Calu3 (cell line): ENCODE data around the gene DNAJC15. TPM values are rescaled to one million over a fixed set of nuclear protein-coding genes. Genes with fewer than 3 reads are reported as not detected.

Experiments
- BruUV-seq: library from RNA; stranded (reverse); fragments of 400-500 nt; replicated peaks from 2 replicates; lab custom pipeline; 2021; lab: Mats Ljungman, UMichigan
- CTCF ChIA-PET: fragments of 300-600 bp; sonication (Branson Sonifier 250); formaldehyde crosslinking; loops from one replicate; lab custom pipeline; 2022; ENCODE audit warnings: antibody characterized with exemption; lab: Charles Lee
- DNase-seq: peaks from one replicate; pipeline ENCODE4 v3.0.0; 2022
- H3K27ac Mint-ChIP-seq: one replicate; pipeline ENCODE4 v1.8.0; 2022; ENCODE audit warnings: mixed read lengths; ENCODE audit not compliant: unreplicated experiment
- H3K27me3 Mint-ChIP-seq: one replicate; pipeline ENCODE4 v1.8.0; 2022; ENCODE audit warnings: mixed read lengths; ENCODE audit not compliant: unreplicated experiment
- H3K36me3 Mint-ChIP-seq: one replicate; pipeline ENCODE4 v1.8.0; 2022; ENCODE audit warnings: mild to moderate bottlenecking, moderate library complexity, mixed read lengths; ENCODE audit not compliant: insufficient read depth, unreplicated experiment
- H3K4me1 Mint-ChIP-seq: one replicate; pipeline ENCODE4 v1.8.0; 2022; ENCODE audit warnings: mild to moderate bottlenecking, low read depth, mixed read lengths; ENCODE audit not compliant: unreplicated experiment
- H3K4me3 Mint-ChIP-seq: one replicate; pipeline ENCODE4 v1.8.0; 2022; ENCODE audit warnings: mild to moderate bottlenecking, low read depth, moderate library complexity, mixed read lengths; ENCODE audit not compliant: unreplicated experiment
- H3K9me3 Mint-ChIP-seq: one replicate; pipeline ENCODE4 v1.8.0; 2022; ENCODE audit warnings: low read depth, mixed read lengths; ENCODE audit not compliant: unreplicated experiment
- intact Hi-C: fragments of 100-400 bp; cut with micrococcal nuclease; formaldehyde crosslinking; loops from one replicate; pipeline ENCODE4 v1.10.0; 2022; ENCODE audit not compliant: unreplicated experiment
- total RNA-seq: library from RNA; stranded (reverse); gene quantifications from 2 replicates; pipeline ENCODE4 v1.2.3, GENCODE V29; 2022
- TF ChIP-seq, protein P1 (sequence below): fragments of 200-600 bp; IDR thresholded peaks from one replicate; pipeline ENCODE4 v1.8.0; 2022; ENCODE audit warnings: antibody characterized with exemption; ENCODE audit not compliant: unreplicated experiment

Gene DNAJC15
- total RNA-seq, 1 experiment from 2014 or later = 13.1 TPM

DNA sequence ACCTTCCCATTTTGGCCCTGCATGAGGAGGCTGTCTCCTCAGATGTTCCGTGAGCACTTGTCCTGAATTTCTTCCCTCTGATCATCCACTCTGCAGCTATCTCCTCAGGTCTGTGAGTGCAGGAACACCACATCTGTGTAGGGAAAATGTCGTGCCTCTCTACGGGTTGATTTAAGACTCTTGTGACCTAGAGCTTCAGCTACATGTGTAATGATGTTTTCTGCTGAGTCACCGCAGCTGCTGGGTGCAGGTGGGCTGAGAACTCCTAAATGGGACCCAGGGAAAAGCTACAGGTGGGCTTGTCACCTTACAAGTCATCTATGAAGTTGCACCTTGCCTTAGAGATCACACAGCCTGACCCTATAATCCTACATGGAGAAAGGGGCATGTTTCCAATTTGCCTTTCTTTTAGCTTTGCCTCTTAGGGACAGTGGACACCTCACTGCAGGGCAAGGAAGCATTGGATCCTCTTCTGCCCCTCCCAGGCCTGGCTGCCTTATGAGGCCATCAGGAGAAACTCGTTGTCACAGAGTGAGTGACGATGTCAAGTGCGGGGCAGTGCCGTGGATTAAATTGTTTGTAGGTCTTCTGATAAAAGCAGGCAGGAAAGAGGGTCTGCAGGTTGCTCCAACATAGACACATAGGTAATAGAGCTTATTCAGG is 122.3 kb downstream of the DNAJC15 start:
- no peaks in the 10 kb centered on the region for H3K36me3 Mint-ChIP-seq
- peaks cover 47% of the 10 kb centered on the region for H3K27me3 Mint-ChIP-seq
- H3K4me1 Mint-ChIP-seq = no peaks in the 10 kb centered on the region
- TF ChIP-seq, protein P1, sequence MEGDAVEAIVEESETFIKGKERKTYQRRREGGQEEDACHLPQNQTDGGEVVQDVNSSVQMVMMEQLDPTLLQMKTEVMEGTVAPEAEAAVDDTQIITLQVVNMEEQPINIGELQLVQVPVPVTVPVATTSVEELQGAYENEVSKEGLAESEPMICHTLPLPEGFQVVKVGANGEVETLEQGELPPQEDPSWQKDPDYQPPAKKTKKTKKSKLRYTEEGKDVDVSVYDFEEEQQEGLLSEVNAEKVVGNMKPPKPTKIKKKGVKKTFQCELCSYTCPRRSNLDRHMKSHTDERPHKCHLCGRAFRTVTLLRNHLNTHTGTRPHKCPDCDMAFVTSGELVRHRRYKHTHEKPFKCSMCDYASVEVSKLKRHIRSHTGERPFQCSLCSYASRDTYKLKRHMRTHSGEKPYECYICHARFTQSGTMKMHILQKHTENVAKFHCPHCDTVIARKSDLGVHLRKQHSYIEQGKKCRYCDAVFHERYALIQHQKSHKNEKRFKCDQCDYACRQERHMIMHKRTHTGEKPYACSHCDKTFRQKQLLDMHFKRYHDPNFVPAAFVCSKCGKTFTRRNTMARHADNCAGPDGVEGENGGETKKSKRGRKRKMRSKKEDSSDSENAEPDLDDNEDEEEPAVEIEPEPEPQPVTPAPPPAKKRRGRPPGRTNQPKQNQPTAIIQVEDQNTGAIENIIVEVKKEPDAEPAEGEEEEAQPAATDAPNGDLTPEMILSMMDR = no peak
- H3K4me3 Mint-ChIP-seq = no peak overlapping the region
- no peak for DNase-seq
- H3K9me3 Mint-ChIP-seq = no peaks in the 10 kb centered on the region
- intact Hi-C loops = no loop called here
- CTCF ChIA-PET = no interaction called here
- H3K27ac Mint-ChIP-seq = no peak overlapping the region
- BruUV-seq = no TSS peak

DNA sequence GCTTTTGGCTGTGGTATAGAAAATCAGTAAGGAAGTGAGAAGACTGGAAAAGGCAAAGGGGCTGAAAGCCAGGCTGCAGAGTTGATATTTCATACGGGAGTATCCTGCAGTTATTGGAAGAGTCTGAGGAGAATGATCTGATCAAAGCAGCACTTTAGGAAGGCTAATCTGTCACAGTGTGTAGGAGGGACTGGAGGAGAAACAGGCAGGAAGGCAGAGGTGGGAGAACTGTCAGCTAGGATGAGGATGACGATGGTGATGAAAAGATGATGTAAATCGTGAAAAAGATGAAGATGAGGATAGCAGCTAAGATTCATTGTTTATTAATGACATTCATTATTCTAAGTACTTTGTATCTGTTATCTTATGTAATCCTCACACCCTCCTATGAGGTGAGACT is 123.0 kb downstream of the DNAJC15 start:
- H3K4me1 Mint-ChIP-seq = no peaks in the 10 kb centered on the region
- TF ChIP-seq, protein P1 = no peak
- no peak overlapping the region for H3K27ac Mint-ChIP-seq
- CTCF ChIA-PET = no interaction called here
- DNase-seq = no peak
- H3K4me3 Mint-ChIP-seq = no peak overlapping the region
- BruUV-seq = no TSS peak
- intact Hi-C loops = no loop called here
- no peaks in the 10 kb centered on the region for H3K9me3 Mint-ChIP-seq
- H3K36me3 Mint-ChIP-seq = no peaks in the 10 kb centered on the region
- peaks cover 39% of the 10 kb centered on the region for H3K27me3 Mint-ChIP-seq

DNA sequence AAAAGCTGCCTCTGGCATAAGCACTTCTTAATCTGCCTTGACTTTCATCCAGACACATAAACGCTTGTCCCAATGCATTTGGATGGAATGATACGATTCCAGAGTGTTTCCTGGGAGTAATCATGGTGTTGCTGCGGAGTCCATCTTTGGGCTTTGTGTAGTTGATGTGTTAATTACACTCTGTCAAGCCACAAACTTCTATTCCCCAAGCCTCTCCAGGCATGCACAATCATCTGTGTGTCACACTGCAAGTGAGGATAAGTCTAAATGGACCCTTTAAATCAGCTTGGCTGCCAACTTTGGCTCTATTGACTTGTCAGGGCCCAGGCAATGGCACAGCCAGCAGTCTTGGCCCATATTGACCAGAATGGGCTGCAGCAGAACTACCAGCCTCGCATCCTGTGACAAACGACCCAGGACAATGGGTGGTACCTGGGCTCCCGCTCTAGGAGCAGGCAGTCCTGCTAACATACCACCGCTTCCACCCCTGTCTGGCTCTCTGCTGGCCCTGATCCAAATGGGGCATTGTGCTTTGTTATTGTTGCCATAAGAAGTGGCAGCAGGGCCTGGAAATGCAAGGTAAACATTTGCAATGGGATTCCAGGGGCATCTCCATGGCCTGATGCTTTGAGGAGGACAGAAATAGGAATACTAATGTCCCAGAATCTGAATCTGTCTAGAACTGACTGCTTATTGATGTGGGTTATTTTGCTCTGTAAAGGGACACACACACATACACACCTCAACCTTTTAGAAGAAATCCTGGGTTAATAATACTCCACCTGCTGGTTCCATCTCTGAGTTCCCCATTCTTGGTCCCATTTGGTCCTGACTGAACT is 127.2 kb downstream of the DNAJC15 start:
- peaks cover 17% of the 10 kb centered on the region for H3K27me3 Mint-ChIP-seq
- no peaks in the 10 kb centered on the region for H3K36me3 Mint-ChIP-seq
- no peak overlapping the region for H3K4me3 Mint-ChIP-seq
- H3K9me3 Mint-ChIP-seq = no peaks in the 10 kb centered on the region
- TF ChIP-seq, protein P1 = no peak
- peaks cover 13% of the 10 kb centered on the region for H3K4me1 Mint-ChIP-seq
- no TSS peak for BruUV-seq
- H3K27ac Mint-ChIP-seq = no peak overlapping the region
- intact Hi-C loops = no loop called here
- CTCF ChIA-PET = no interaction called here
- DNase-seq = no peak

DNA sequence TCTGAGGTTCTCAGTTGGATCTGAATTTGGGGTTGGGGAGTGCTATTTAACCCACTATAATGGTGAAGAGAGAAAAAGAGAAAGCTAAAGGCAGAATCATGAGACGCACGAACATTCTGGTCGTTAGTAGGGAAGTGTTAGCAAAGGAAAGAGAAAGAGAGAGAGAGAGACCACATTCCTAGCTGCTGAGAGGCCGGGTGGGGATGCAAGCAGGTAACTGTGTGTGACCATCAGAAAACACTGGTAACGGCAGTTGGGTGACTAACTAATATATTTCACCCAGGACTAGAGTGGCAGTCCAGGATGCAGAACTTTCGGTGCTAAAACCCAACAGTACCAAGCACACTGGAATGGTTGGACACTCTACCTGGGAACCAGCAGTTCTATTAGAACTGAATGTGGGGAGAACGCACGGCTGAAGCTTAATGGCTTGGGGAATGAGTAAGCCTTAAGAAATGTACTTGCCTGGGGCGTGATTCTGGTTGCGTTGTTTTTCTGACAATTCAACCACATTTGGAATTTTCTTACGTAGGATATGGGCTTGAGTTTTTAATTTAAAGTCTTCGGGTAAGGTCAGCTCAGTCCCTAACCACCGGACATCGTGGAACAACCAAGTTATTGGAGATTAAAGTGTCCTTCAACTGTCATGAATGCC is 130.2 kb downstream of the DNAJC15 start:
- H3K36me3 Mint-ChIP-seq = no peaks in the 10 kb centered on the region
- TF ChIP-seq, protein P1 = no peak
- no peaks in the 10 kb centered on the region for H3K9me3 Mint-ChIP-seq
- H3K4me1 Mint-ChIP-seq = peaks cover 13% of the 10 kb centered on the region
- CTCF ChIA-PET = no interaction called here
- H3K4me3 Mint-ChIP-seq = peak overlapping the region; percentile 45
- H3K27ac Mint-ChIP-seq = peak overlapping the region; percentile 36
- no TSS peak for BruUV-seq
- intact Hi-C loops = no loop called here
- peak; percentile 6 for DNase-seq
- no peaks in the 10 kb centered on the region for H3K27me3 Mint-ChIP-seq
